Measurements from ENCODE around the gene RASSF4. TPM values are rescaled to one million over a fixed set of nuclear protein-coding genes. Genes with fewer than 3 reads are reported as not detected.

Gene RASSF4
- total RNA-seq, 1 donor from 2014 or later: 67.6 TPM

DNA sequence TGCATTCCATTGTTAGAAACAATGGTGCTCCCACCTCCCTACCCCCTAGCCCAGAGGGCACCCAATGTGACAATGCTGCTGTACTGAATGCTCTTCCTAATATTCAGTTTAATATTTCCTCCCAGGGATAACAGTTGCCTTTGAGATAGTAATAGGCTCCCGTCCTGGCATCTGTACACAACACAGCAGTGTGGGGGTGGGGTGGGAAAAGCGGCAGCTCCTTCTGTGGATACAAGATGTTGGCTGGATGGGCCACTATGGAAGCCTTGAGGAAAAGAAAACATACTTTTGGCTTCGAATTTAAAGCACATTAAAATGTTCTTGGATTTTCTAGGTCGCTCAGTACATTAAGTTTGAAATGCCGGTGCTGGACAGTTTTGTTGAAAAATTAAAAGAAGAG is 32.0 kb downstream of the RASSF4 start:
- Histone ChIP-seq H3K27me3 (ENCODE audit: control insufficient read depth, insufficient read depth, low read length) (no peaks in the 10 kb centered on the region), H3K4me3 (ENCODE audit: low read depth, low read length) (no peak overlapping the region), H3K36me3 (ENCODE audit: control insufficient read depth, insufficient read depth, low read length) (no peaks in the 10 kb centered on the region)
- DNase-seq (ENCODE audit: low read depth): no peak
- TF ChIP-seq, protein P1, sequence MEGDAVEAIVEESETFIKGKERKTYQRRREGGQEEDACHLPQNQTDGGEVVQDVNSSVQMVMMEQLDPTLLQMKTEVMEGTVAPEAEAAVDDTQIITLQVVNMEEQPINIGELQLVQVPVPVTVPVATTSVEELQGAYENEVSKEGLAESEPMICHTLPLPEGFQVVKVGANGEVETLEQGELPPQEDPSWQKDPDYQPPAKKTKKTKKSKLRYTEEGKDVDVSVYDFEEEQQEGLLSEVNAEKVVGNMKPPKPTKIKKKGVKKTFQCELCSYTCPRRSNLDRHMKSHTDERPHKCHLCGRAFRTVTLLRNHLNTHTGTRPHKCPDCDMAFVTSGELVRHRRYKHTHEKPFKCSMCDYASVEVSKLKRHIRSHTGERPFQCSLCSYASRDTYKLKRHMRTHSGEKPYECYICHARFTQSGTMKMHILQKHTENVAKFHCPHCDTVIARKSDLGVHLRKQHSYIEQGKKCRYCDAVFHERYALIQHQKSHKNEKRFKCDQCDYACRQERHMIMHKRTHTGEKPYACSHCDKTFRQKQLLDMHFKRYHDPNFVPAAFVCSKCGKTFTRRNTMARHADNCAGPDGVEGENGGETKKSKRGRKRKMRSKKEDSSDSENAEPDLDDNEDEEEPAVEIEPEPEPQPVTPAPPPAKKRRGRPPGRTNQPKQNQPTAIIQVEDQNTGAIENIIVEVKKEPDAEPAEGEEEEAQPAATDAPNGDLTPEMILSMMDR (IDR thresholded peaks at IDR 0.05; ENCODE audit: insufficient read depth, low read length, poor library complexity, severe bottlenecking): no peak

DNA sequence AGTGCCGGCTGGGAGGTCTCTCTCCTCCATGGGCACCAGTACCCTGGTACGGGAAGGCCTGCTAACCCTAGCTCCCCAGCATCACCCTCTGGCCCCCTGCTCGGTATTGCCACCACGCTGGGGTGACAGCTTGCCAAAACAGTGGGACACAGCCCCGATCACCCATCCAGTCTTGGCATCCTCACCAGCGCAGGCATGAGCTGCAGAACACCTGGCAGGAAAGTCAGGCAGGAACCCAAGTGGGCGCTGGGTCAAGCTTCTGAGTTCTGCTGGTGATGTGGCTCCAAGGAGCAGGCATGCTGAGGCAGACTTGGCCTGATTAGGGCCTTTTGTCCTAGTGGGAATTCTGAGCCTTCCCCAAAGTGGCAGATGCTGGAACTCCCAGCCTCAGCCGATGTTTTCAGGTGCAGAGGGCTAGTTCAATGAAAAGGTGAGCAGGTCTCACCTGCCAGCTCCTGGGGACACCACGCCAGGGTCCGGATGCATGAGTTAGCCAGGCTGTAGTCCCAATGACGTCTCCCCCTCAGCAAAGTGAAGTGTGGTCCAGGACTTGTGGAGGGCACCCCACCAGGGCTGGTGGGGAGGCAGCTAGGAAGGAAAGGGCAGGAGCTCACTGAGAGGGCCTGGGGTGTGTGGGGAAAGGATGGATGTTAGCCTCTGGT is 32.6 kb downstream of the RASSF4 start:
- no peaks in the 10 kb centered on the region for H3K27me3 ChIP-seq (ENCODE audit: control insufficient read depth, insufficient read depth, low read length)
- H3K4me3 ChIP-seq (ENCODE audit: low read depth, low read length): no peak overlapping the region
- DNase-seq (ENCODE audit: low read depth): no peak
- no peaks in the 10 kb centered on the region for H3K36me3 ChIP-seq (ENCODE audit: control insufficient read depth, insufficient read depth, low read length)
- TF ChIP-seq, protein P1 (IDR thresholded peaks at IDR 0.05; ENCODE audit: insufficient read depth, low read length, poor library complexity, severe bottlenecking): no peak

DNA sequence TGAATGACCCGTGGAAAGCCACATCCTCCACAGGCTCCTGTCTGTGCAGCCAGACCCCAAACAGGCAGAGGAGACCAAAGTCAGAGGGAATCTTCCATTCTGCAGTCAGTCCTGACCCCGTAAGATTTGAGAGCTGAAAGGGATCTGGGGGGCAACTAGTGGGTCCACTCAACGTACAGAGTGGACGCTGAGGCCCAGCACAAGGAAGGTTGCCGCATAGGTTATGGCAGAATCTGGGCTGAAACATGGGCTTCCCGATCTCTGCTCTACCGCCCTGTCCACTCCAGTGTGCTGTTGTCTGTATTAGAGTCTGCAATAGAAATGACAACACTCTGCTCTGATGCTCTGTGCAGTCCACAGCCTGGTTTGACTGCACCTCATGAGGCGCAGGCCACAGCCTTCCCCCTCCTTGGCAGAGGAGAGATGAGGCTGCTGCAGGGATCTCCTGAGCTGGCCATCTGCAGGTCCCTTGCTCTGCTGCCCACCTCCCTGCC is 33.2 kb downstream of the RASSF4 start:
- TF ChIP-seq, protein P1 (IDR thresholded peaks at IDR 0.05; ENCODE audit: insufficient read depth, low read length, poor library complexity, severe bottlenecking): no peak
- Histone ChIP-seq H3K36me3 (ENCODE audit: control insufficient read depth, insufficient read depth, low read length) (no peaks in the 10 kb centered on the region), H3K4me3 (ENCODE audit: low read depth, low read length) (no peak overlapping the region), H3K27me3 (ENCODE audit: control insufficient read depth, insufficient read depth, low read length) (no peaks in the 10 kb centered on the region)
- no peak for DNase-seq (ENCODE audit: low read depth)

DNA sequence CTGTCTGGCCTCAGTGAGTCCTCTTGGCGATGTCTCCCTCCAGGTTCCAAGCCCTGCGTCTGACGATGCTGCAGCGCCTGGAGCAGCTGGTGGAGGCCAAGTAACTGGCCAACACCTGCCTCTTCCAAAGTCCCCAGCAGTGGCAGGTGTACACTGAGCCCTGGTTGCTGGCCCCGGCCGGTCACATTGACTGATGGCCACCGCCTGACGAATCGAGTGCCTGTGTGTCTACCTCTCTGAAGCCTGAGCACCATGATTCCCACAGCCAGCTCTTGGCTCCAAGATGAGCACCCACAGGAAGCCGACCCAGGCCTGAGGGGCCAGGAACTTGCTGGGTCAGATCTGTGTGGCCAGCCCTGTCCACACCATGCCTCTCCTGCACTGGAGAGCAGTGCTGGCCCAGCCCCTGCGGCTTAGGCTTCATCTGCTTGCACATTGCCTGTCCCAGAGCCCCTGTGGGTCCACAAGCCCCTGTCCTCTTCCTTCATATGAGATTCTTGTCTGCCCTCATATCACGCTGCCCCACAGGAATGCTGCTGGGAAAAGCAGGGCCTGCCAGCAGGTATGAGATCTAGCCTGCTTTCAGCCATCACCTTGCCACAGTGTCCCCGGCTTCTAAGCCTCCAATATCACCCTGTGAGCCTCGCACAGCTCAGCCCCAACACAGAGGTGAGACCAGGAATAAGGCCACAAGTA is 33.8 kb downstream of the RASSF4 start:
- TF ChIP-seq, protein P1 (IDR thresholded peaks at IDR 0.05; ENCODE audit: insufficient read depth, low read length, poor library complexity, severe bottlenecking): no peak
- Histone ChIP-seq H3K27me3 (ENCODE audit: control insufficient read depth, insufficient read depth, low read length) (no peaks in the 10 kb centered on the region), H3K36me3 (ENCODE audit: control insufficient read depth, insufficient read depth, low read length) (no peaks in the 10 kb centered on the region), H3K4me3 (ENCODE audit: low read depth, low read length) (no peak overlapping the region)
- no peak for DNase-seq (ENCODE audit: low read depth)

DNA sequence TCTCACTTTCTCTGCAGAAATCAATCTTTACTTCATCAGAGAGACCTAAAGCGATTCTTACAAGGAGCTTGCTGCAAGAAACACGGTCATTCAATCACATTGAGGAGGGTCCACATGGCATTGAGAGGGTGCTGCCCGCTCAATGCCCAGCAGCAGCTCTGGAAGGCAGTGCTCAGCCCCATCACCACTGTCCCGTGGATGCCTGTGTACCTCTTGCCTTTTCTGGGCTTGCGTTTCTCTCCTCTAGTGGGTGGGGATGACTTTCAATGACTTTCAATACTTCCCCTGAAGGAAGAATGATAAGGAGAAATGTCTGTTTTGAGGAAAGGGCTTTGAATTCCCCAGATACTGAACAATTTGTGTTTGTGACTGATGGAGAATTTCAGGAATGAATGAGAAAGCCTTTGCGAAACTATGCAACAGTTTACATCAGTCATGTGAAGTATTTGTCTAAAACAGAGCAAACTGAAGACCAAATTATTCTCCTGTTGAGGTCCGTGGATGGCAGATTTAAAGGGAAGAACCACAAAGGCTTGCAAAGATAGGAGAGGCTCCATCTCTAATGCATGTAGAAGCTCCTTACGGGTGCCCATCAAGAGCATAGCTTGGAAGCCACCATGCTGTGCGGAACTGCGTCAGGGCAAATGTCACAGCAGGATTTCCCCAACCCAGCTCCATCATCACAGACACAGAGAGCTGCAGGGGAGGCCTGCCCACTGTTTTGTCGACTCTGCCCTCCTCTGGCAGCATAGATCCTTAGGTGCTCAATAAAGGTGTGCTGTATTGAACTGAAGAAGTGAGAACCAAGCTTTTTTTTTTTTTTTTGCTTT is 34.5 kb downstream of the RASSF4 start:
- Histone ChIP-seq H3K36me3 (ENCODE audit: control insufficient read depth, insufficient read depth, low read length) (no peaks in the 10 kb centered on the region), H3K27me3 (ENCODE audit: control insufficient read depth, insufficient read depth, low read length) (no peaks in the 10 kb centered on the region), H3K4me3 (ENCODE audit: low read depth, low read length) (no peak overlapping the region)
- no peak for DNase-seq (ENCODE audit: low read depth)
- TF ChIP-seq, protein P1 (IDR thresholded peaks at IDR 0.05; ENCODE audit: insufficient read depth, low read length, poor library complexity, severe bottlenecking): no peak
